OCI-LY3 (cell line): ENCODE measurements around the gene WDR13.

ENCODE experiments used
- H2AFZ ChIP-seq: fragments of 200-600, 300-600 bp; shearing (Covaris generic); 2 replicates; pipeline ENCODE4 v1.6.0; 2014; ENCODE audit warnings: antibody characterized with exemption, low read depth, low read length
- H3K27ac ChIP-seq: fragments of 200-600, 300-600 bp; sonication (generic); 2 replicates; pipeline ENCODE4 v1.5.1; 2014; ENCODE audit warnings: mild to moderate bottlenecking, low read length, moderate library complexity, mixed read lengths
- H3K27me3 ChIP-seq: fragments of 200-600, 300-600 bp; sonication (generic); 2 replicates; pipeline ENCODE4 v1.6.1; 2014; ENCODE audit warnings: low read depth, low read length, mixed read lengths
- H3K36me3 ChIP-seq: fragments of 200-600, 300-600 bp; sonication (generic); replicated peaks from 2 replicates; pipeline ENCODE3; 2014; ENCODE audit warnings: low read depth, low read length, mixed read lengths
- H3K4me1 ChIP-seq: fragments of 300-600, 200-600 bp; sonication (generic); 2 replicates; pipeline ENCODE4 v1.6.1; 2014; ENCODE audit warnings: low read length, mixed read lengths
- H3K4me2 ChIP-seq: fragments of 200-600, 300-600 bp; sonication (generic); 2 replicates; pipeline ENCODE4 v1.6.1; 2014; ENCODE audit warnings: low read length, mixed read lengths
- H3K4me3 ChIP-seq: fragments of 300-600, 200-600 bp; sonication (generic); 2 replicates; pipeline ENCODE4 v1.5.1; 2014; ENCODE audit warnings: antibody characterized with exemption, mild to moderate bottlenecking, low read length, moderate library complexity
- H3K79me2 ChIP-seq: fragments of 300-600, 200-600 bp; shearing (Covaris generic); 2 replicates; pipeline ENCODE4 v1.6.1; 2014; ENCODE audit warnings: mild to moderate bottlenecking, low read length, mixed read lengths
- H3K9ac ChIP-seq: fragments of 300-600, 200-600 bp; shearing (Covaris generic); 2 replicates; pipeline ENCODE4 v1.6.0; 2014; ENCODE audit warnings: mild to moderate bottlenecking, low read length, moderate library complexity
- H3K9me3 ChIP-seq: fragments of 200-600, 300-600 bp; shearing (Covaris generic); 2 replicates; pipeline ENCODE4 v1.6.1; 2014; ENCODE audit warnings: low read length, mixed read lengths; ENCODE audit not compliant: insufficient read depth
- H4K20me1 ChIP-seq: fragments of 200-600, 300-600 bp; sonication (generic); 2 replicates; pipeline ENCODE4 v1.6.1; 2016; ENCODE audit warnings: low read length, mixed read lengths; ENCODE audit not compliant: insufficient read depth
- EZH2phosphoT487 ChIP-seq: fragments of 200-600 bp; shearing (Covaris generic); IDR thresholded peaks from 2 replicates; pipeline ENCODE4 v1.6.1; 2018; ENCODE audit warnings: antibody characterized with exemption, mixed run types, low read depth
- TF ChIP-seq, protein P1 (sequence below): fragments of 200-600, 300-600 bp; sonication (generic); IDR thresholded peaks from 2 replicates; pipeline ENCODE4 v1.5.1; 2014; ENCODE audit warnings: antibody characterized with exemption, low read length, low read depth

The WDR13 gene

DNA sequence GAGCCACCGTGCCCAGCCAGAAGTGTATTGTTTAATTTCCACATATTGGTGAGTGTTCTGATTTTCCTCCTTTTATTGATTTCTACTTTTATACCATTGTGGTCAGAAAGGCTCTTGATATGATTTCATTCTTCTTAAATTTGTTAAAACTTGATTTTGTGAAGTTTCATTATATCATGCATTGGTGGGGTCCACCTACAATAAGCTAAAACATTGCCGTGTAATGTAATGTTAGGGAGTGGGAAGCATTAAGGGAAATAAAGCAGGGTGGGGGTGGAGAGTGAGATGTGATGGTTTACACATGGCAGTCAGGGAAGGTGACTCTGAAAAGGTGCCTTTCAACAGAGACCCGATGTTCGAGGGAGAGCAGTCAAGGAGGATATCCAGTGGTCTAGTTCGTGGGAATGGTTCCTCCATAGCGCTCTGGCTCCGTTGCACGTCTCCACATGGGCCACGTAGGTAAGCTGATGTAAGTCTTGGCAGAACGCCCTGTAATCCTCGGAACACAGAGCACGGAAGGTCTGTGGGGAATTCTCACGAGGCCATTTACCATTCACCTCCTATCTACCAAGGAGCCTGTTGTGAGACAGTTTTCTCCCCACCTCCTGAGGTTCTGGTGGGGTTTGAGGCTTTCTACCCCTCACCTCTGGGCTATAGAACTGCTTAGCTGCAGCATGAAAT lies 7.7 kb upstream of the WDR13 start:
- Histone ChIP-seq H3K4me1 (peaks cover 7% of the 10 kb centered on the region; the same call in 1 of the 2 replicates), H2AFZ (no peak overlapping the region), H3K36me3 (no peaks in the 10 kb centered on the region), H3K9ac (no peak overlapping the region), H3K9me3 (no peaks in the 10 kb centered on the region), H3K4me2 (no peak overlapping the region), H3K79me2 (no peaks in the 10 kb centered on the region), H3K27me3 (no peaks in the 10 kb centered on the region), H3K27ac (no peak overlapping the region), H3K4me3 (no peak overlapping the region), H4K20me1 (no peaks in the 10 kb centered on the region)
- no peak for TF ChIP-seq EZH2phosphoT487
- TF ChIP-seq, protein P1, sequence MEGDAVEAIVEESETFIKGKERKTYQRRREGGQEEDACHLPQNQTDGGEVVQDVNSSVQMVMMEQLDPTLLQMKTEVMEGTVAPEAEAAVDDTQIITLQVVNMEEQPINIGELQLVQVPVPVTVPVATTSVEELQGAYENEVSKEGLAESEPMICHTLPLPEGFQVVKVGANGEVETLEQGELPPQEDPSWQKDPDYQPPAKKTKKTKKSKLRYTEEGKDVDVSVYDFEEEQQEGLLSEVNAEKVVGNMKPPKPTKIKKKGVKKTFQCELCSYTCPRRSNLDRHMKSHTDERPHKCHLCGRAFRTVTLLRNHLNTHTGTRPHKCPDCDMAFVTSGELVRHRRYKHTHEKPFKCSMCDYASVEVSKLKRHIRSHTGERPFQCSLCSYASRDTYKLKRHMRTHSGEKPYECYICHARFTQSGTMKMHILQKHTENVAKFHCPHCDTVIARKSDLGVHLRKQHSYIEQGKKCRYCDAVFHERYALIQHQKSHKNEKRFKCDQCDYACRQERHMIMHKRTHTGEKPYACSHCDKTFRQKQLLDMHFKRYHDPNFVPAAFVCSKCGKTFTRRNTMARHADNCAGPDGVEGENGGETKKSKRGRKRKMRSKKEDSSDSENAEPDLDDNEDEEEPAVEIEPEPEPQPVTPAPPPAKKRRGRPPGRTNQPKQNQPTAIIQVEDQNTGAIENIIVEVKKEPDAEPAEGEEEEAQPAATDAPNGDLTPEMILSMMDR = no peak

DNA sequence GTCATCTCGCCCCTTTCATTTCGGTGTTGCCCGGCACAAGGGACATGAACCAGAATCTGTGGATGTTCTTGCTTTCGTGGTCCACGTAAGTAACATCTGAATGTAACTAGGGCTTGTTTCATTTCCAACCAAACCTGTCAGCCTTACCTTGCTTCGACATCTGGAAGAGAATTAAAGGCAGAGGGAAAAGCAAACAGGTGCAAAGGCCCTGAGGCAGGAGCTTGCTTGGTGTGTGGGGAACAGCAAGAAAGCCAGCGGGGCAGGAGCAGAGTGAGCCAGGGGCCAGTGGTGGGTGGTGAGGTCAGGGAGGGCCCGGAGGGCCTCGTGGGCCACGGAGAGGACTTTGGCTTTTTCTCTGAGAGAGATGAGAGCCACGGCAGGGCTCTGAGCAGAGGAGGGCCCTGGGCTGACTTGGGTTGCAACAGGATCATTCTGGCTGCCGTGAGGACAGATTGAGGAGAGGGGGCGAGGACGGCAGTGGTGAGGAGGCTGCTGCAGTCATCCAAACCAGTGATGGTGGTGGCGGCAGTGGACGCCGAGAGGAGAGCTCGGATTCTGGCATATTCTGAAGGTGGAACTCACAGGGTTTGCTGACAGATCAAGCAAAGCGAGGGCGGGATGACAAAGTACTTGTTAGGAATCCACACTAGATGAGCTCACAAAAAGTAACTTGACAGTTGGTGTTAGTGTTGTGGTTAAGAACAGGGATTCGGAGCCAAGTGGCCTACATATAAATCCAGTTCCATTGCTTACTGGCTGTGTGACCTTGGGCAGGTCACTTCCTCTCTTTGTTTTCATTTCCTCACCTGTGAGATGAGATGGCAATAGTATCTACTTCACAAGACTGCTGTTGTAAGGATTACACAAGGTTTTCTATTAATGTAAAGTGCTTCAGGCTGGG lies 6.8 kb upstream of the WDR13 start:
- H3K4me3 ChIP-seq = no peak overlapping the region
- TF ChIP-seq, protein P1 = no peak
- no peak for TF ChIP-seq EZH2phosphoT487
- no peak overlapping the region for H3K4me2 ChIP-seq
- peaks cover 7% of the 10 kb centered on the region; the same call in 1 of the 2 replicates for H3K4me1 ChIP-seq
- no peak overlapping the region for H3K27ac ChIP-seq
- no peaks in the 10 kb centered on the region for H3K79me2 ChIP-seq
- no peak overlapping the region for H3K9ac ChIP-seq
- H4K20me1 ChIP-seq = no peaks in the 10 kb centered on the region
- H3K36me3 ChIP-seq = no peaks in the 10 kb centered on the region
- no peaks in the 10 kb centered on the region for H3K27me3 ChIP-seq
- no peaks in the 10 kb centered on the region for H3K9me3 ChIP-seq
- H2AFZ ChIP-seq = no peak overlapping the region

DNA sequence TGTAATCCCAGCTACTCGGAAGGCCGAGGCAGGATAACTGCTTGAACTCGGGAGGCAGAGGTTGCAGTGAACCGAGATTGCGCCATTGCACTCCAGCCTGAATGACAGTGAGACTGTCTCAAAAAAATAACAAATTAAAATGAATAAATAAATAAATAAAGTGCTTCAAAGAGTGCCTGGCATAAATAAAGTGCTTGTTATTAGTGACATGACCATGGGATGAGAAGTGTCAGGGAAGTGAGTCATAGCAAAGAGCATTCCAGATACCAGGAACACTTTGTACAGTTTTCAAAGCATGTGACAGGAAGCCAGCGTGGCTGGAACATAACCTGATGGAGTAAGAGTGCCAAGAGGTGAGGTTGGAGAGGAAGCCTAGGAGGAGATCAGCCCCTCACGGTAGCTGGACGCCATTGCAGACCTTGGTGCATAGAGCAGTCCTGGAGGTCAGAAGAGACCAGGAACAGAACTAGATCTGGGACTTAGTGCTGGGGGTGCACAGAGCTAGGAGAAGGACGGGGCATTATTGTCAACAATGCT lies 6.0 kb upstream of the WDR13 start:
- no peak overlapping the region for H3K9ac ChIP-seq
- no peak for TF ChIP-seq EZH2phosphoT487
- peaks cover 7% of the 10 kb centered on the region; the same call in 1 of the 2 replicates for H3K4me1 ChIP-seq
- H3K36me3 ChIP-seq = no peaks in the 10 kb centered on the region
- no peaks in the 10 kb centered on the region for H3K27me3 ChIP-seq
- no peaks in the 10 kb centered on the region for H3K9me3 ChIP-seq
- no peaks in the 10 kb centered on the region for H3K79me2 ChIP-seq
- no peak overlapping the region for H3K4me2 ChIP-seq
- no peak overlapping the region for H2AFZ ChIP-seq
- no peak overlapping the region for H3K27ac ChIP-seq
- no peak overlapping the region for H3K4me3 ChIP-seq
- H4K20me1 ChIP-seq = no peaks in the 10 kb centered on the region

DNA sequence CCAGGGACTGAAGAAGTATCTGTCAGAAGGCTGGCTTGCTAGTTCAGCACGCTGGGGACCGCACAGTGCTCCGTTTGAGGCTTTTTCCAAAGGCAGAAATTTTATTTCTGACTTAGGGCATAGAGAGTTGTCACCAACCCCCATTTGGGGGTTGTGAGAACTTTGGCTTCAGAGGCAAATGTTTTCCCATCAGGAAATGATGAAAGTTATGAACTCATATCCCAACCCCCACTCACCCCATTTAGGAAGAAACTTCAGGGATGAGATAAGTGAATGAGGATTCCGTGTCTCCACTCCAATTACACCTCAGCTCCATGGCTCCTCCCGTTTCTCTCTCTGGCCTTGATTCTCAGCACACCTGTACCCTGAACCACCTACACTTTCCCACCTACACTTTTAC lies 4.3 kb upstream of the WDR13 start:
- no peaks in the 10 kb centered on the region for H4K20me1 ChIP-seq
- TF ChIP-seq, protein P1 = no peak
- H3K4me3 ChIP-seq = no peak overlapping the region
- no peak overlapping the region for H3K4me2 ChIP-seq
- H2AFZ ChIP-seq = no peak overlapping the region
- H3K27ac ChIP-seq = no peak overlapping the region
- H3K36me3 ChIP-seq = no peaks in the 10 kb centered on the region
- H3K4me1 ChIP-seq = peaks cover 7% of the 10 kb centered on the region; the same call in 1 of the 2 replicates
- no peak overlapping the region for H3K9ac ChIP-seq
- H3K79me2 ChIP-seq = no peaks in the 10 kb centered on the region
- H3K9me3 ChIP-seq = no peaks in the 10 kb centered on the region
- H3K27me3 ChIP-seq = no peaks in the 10 kb centered on the region
